Suppressor macrophage treated with lipopolysaccharide for 4 hours (primary cell): ENCODE results near the gene MPRIP.
"Not testable (repeated sequence)": the region's sequence is repeated elsewhere in the genome, so short reads cannot be mapped to it uniquely, and the experiment has no call there.

Experiments used
- DNase-seq: peaks from one replicate; pipeline ENCODE4 v3.0.0-alpha.2; 2020

The MPRIP gene

GRCh38 chr17:17173921-17174320 is 131.7 kb downstream of the MPRIP start:
- DNase-seq: no peak

- no peak for DNase-seq
Measured at GRCh38 chr17:17175340-17175739, 133.1 kb downstream of the MPRIP start.

- DNase-seq: no peak
Measured at GRCh38 chr17:17175917-17176316, 133.7 kb downstream of the MPRIP start.

- no peak for DNase-seq
Measured at GRCh38 chr17:17176341-17176740, 134.1 kb downstream of the MPRIP start.

GRCh38 chr17:17177176-17177575 is 134.9 kb downstream of the MPRIP start:
- DNase-seq: no peak

- no peak for DNase-seq
Measured at GRCh38 chr17:17179371-17179827, 137.1 kb downstream of the MPRIP start.

- no peak for DNase-seq
Measured at GRCh38 chr17:17180141-17180603, 137.9 kb downstream of the MPRIP start.

- DNase-seq: no peak
Measured at GRCh38 chr17:17180741-17181525, 138.7 kb downstream of the MPRIP start.

- DNase-seq: no peak
Measured at GRCh38 chr17:17181666-17182597, 139.7 kb downstream of the MPRIP start.

GRCh38 chr17:17182598-17183136 is 140.4 kb downstream of the MPRIP start:
- DNase-seq: no peak

GRCh38 chr17:17183744-17184143 is 141.5 kb downstream of the MPRIP start:
- DNase-seq: no peak

GRCh38 chr17:17184985-17185757 is 142.9 kb downstream of the MPRIP start:
- DNase-seq: not testable (repeated sequence)

- peak; percentile 5 for DNase-seq
Measured at GRCh38 chr17:17186051-17186450, 143.8 kb downstream of the MPRIP start.

GRCh38 chr17:17186551-17187505 is 144.6 kb downstream of the MPRIP start:
- no peak for DNase-seq

- DNase-seq: no peak
Measured at GRCh38 chr17:17188586-17188985, 146.3 kb downstream of the MPRIP start.

GRCh38 chr17:17189559-17189958 is 147.3 kb downstream of the MPRIP start:
- DNase-seq: no peak

GRCh38 chr17:17190188-17190587 is 147.9 kb downstream of the MPRIP start:
- DNase-seq: no peak

- no peak for DNase-seq
Measured at GRCh38 chr17:17191346-17191792, 149.1 kb downstream of the MPRIP start.

GRCh38 chr17:17191961-17192381 is 149.7 kb downstream of the MPRIP start:
- DNase-seq: no peak

- not testable (repeated sequence) for DNase-seq
Measured at GRCh38 chr17:17195466-17195865, 153.2 kb downstream of the MPRIP start.

GRCh38 chr17:17196776-17197175 is 154.5 kb downstream of the MPRIP start:
- no peak for DNase-seq
